Calu3 (cell line): Measurements from ENCODE around the gene NDUFA6. TPM values are rescaled to one million over a fixed set of nuclear protein-coding genes. Genes with fewer than 3 reads are reported as not detected.

ENCODE experiments used
- BruUV-seq: library from RNA; stranded (reverse); fragments of 400-500 nt; replicated peaks from 2 replicates; lab custom pipeline; 2021; lab: Mats Ljungman, UMichigan
- CTCF ChIA-PET: fragments of 300-600 bp; sonication (Branson Sonifier 250); formaldehyde crosslinking; loops from one replicate; lab custom pipeline; 2022; ENCODE audit warnings: antibody characterized with exemption; lab: Charles Lee
- DNase-seq: peaks from one replicate; pipeline ENCODE4 v3.0.0; 2022
- H3K27ac Mint-ChIP-seq: one replicate; pipeline ENCODE4 v1.8.0; 2022; ENCODE audit warnings: mixed read lengths; ENCODE audit not compliant: unreplicated experiment
- H3K27me3 Mint-ChIP-seq: one replicate; pipeline ENCODE4 v1.8.0; 2022; ENCODE audit warnings: mixed read lengths; ENCODE audit not compliant: unreplicated experiment
- H3K36me3 Mint-ChIP-seq: one replicate; pipeline ENCODE4 v1.8.0; 2022; ENCODE audit warnings: mild to moderate bottlenecking, moderate library complexity, mixed read lengths; ENCODE audit not compliant: insufficient read depth, unreplicated experiment
- H3K4me1 Mint-ChIP-seq: one replicate; pipeline ENCODE4 v1.8.0; 2022; ENCODE audit warnings: mild to moderate bottlenecking, low read depth, mixed read lengths; ENCODE audit not compliant: unreplicated experiment
- H3K4me3 Mint-ChIP-seq: one replicate; pipeline ENCODE4 v1.8.0; 2022; ENCODE audit warnings: mild to moderate bottlenecking, low read depth, moderate library complexity, mixed read lengths; ENCODE audit not compliant: unreplicated experiment
- H3K9me3 Mint-ChIP-seq: one replicate; pipeline ENCODE4 v1.8.0; 2022; ENCODE audit warnings: low read depth, mixed read lengths; ENCODE audit not compliant: unreplicated experiment
- CTCF ChIP-seq: fragments of 200-600 bp; IDR thresholded peaks from one replicate; pipeline ENCODE4 v1.8.0; 2022; ENCODE audit warnings: antibody characterized with exemption; ENCODE audit not compliant: unreplicated experiment
- intact Hi-C: fragments of 100-400 bp; cut with micrococcal nuclease; formaldehyde crosslinking; loops from one replicate; pipeline ENCODE4 v1.10.0; 2022; ENCODE audit not compliant: unreplicated experiment
- total RNA-seq: library from RNA; stranded (reverse); gene quantifications from 2 replicates; pipeline ENCODE4 v1.2.3, GENCODE V29; 2022

The NDUFA6 gene
- total RNA-seq, 1 experiment from 2014 or later, result 61.6 TPM

GRCh38 chr22:42083119-42083518 is 7.5 kb downstream of the NDUFA6 start:
- CTCF ChIA-PET, result interaction anchor here (0.6 kb wide), 1 partner anchor 121 kb away, joined by 4 read pairs; no protein-coding TSS in a partner anchor
- no TSS peak for BruUV-seq
- H3K27me3 Mint-ChIP-seq, result no peaks in the 10 kb centered on the region
- intact Hi-C loops, result no loop called here
- H3K4me3 Mint-ChIP-seq, result no peak overlapping the region
- DNase-seq, result no peak
- H3K9me3 Mint-ChIP-seq, result no peaks in the 10 kb centered on the region
- no peak for TF ChIP-seq CTCF
- H3K36me3 Mint-ChIP-seq, result peaks cover 40% of the 10 kb centered on the region
- H3K4me1 Mint-ChIP-seq, result no peaks in the 10 kb centered on the region
- H3K27ac Mint-ChIP-seq, result no peak overlapping the region

GRCh38 chr22:42080287-42080686 is 10.3 kb downstream of the NDUFA6 start:
- Mint-ChIP-seq H3K27ac (peak overlapping the region; percentile 96), H3K4me3 (peak overlapping the region; percentile 91), H3K27me3 (no peaks in the 10 kb centered on the region), H3K4me1 (no peaks in the 10 kb centered on the region), H3K9me3 (no peaks in the 10 kb centered on the region), H3K36me3 (peaks cover 19% of the 10 kb centered on the region)
- DNase-seq, result peak; percentile 25
- TSS peak; percentile 48 for BruUV-seq
- intact Hi-C loops, result no loop called here
- CTCF ChIA-PET, result interaction anchor here (3.1 kb wide), 1 partner anchor 10 kb away, joined by 17 read pairs; the partner anchor contains the start of gene NDUFA6
- no peak for TF ChIP-seq CTCF

DNA sequence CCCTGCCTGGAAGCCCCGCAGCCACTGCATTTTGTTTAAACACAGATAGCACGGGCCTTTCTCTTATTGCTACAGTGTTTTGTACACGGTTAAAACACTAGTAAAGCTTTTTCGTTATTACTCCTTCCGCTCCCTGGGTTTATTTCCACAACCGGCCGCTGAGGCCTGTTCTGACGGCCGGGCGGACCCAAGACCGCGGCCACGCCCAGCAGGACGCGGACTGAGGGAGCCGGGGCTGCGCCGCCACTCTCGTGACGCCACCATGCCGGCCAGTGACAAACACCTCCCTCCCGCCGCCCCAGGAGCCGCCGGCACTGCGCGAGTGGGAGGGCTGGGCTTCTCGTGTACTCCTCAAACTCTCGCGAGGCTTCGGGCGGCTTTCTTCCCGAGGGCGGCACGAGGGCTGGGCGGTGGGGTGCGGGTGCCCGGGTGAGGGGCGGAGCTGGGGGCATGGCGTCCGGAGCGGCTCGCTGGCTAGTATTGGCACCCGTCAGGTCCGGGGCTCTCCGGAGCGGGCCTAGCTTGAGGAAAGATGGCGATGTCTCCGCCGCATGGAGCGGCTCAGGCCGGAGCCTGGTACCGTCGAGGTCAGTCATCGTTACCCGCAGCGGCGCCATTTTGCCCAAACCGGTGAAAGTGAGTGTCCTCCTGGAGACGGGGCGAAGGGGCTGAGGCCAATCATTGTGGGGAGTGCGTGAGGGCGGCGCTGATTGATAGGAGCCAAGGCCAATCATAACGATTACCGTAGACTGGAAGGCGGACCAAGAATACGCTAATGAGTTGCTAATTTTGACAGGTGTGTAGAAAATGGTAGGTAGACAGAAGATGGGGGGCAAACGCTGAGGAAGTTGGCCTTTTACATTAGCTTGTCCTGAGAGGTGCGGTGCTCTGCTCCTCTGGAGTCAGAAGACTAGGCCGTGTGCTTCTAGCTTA is 11.0 kb downstream of the NDUFA6 start, which contains the start of gene SMDT1:
Gene SMDT1, plus strand, starts transcription at position 382 of the 933 bp plus-strand sequence. Its CDS starts 69 bp downstream, at position 451.
- intact Hi-C loops, result no loop called here
- TF ChIP-seq CTCF, result no peak
- BruUV-seq, result TSS peak; percentile 83

DNA sequence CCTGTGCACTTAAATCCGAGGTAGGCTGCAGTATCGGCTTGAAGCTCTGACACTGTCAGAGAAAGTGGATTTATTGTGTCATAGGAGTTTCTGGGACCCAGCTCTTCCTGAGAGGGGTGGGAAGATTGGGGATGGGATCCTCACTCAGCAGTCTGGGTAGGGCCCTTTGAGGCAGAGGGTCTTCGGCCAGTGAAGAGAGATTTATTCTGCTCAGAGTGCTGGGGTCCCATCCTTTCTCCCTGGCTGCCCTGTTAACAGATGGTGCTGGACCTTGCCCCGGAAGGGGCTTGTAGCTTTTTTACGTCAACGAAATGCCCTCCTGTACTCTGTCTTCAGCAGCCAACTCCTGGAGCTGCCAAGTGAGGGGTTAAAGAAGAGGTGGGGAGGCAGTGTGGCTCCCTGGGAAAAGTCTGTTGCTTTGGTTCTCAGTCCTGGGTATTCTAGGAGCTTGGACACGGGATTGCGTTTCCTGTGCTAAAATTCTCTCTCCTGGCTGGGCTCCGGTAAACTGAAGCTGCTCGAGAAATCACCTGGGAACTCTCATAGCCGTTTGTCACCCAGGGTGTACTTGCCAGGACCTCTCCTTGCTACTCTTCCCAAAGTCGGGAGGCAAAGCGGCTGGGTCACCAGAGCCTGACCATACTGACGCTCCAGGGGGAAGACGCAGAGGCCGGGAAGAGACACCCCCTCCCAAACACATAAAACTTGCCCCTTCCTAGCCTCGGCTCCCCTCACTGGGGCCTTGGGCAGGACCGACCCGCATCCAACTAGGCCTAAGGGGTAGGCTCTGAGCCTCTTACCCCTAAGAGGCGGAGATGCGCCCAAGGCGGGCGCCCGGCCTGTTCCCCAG is 11.9 kb downstream of the NDUFA6 start:
- CTCF ChIA-PET, result interaction anchor here (3.1 kb wide), 1 partner anchor 12 kb away, joined by 17 read pairs; the partner anchor contains the start of gene NDUFA6
- intact Hi-C loops, result no loop called here
- Mint-ChIP-seq H3K27me3 (no peaks in the 10 kb centered on the region), H3K9me3 (no peaks in the 10 kb centered on the region), H3K4me1 (no peaks in the 10 kb centered on the region), H3K36me3 (peaks cover 19% of the 10 kb centered on the region), H3K4me3 (peak overlapping the region; percentile 91), H3K27ac (peak overlapping the region; percentile 96)
- no peak for TF ChIP-seq CTCF
- DNase-seq, result no peak
- BruUV-seq, result no TSS peak

More for the DNA sequence above, 11.0 kb downstream of the NDUFA6 start, which contains the start of gene SMDT1:
- CTCF ChIA-PET, result interaction anchor here (3.1 kb wide), 1 partner anchor 11 kb away, joined by 17 read pairs; the partner anchor contains the start of gene NDUFA6
- peak within 1 kb of the TSS; percentile 91 for H3K4me3 Mint-ChIP-seq
- H3K27me3 Mint-ChIP-seq, result no peaks in the 10 kb centered on the region
- peaks cover 19% of the 10 kb centered on the region for H3K36me3 Mint-ChIP-seq
- H3K4me1 Mint-ChIP-seq, result no peaks in the 10 kb centered on the region
- peak within 1 kb of the TSS; percentile 96 for H3K27ac Mint-ChIP-seq
- no peaks in the 10 kb centered on the region for H3K9me3 Mint-ChIP-seq
- DNase-seq, result peak; percentile 97
